UCSD-AML1 (cell line): ENCODE data around the gene RUNX1.

Experiments
- DNase-seq: peaks from one replicate; lab custom pipeline; 2025; ENCODE audit not compliant: unreplicated experiment; lab: John Stamatoyannopoulos, UW

Gene RUNX1

GRCh38 chr21:34768326-34768725, 280.8 kb downstream of the RUNX1 start:
- no peak for DNase-seq

- no peak for DNase-seq
These were observed 282.2 kb downstream of the RUNX1 start for GRCh38 chr21:34766862-34767261.

- no peak for DNase-seq
These were observed 283.5 kb downstream of the RUNX1 start for GRCh38 chr21:34765619-34766018.

DNA sequence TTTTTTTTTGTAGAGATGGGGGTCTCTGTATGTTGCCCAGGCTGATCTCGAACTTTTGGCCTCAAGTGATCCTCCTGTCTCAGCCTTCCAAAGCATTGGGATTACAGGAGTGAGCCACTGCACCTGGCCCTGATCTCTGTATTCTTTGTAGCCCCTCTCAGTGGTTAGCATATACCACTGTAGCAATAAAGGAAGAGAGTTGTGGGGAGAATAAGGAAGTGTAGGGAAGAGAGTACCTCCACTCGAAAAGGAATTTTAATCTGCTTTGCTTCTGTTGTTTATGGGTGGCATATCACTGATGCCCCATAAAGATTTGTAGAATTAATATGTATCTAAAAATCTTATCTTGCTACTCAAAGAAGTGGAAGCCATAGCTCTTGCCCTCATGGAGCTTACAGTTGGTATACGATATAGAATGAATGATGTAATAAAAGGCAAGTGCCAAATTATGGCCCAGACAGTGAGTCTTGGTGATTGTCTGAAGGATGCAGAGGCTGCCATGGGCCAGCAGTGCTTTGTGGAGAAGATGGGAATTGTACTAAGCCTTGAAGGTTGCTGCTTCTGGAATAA, 284.3 kb downstream of the RUNX1 start:
- no peak for DNase-seq

- no peak for DNase-seq
These were observed 286.3 kb downstream of the RUNX1 start for GRCh38 chr21:34762786-34763185.

DNA sequence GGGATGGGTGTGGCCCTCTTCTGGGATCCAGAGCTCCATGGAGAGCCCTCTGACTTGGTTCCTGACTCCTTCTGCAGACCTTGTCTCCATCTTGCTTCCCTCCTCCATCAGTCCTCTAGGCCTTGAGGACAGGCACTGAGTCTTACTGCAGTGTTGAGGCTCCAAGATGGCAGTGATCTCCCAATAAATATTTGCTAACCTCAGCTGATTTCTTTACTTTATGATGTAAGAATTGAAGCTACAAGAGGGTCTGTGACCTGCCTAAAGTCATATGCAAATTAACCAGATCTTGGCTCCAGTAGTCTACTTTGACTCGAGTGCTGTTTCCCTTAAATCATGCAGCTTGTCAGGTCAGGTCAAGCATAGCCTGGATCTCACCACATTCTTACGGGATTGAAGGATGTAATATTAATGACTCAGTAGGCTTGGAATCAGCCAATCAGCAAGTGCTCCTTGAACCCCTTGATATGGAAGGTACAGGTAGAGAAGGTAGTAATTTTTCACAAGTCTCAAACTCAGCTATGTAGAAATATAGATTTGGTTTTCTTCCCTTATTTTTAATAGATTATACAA, 287.3 kb downstream of the RUNX1 start:
- no peak for DNase-seq

GRCh38 chr21:34754690-34755647, 294.1 kb downstream of the RUNX1 start:
- DNase-seq, result no peak

DNA sequence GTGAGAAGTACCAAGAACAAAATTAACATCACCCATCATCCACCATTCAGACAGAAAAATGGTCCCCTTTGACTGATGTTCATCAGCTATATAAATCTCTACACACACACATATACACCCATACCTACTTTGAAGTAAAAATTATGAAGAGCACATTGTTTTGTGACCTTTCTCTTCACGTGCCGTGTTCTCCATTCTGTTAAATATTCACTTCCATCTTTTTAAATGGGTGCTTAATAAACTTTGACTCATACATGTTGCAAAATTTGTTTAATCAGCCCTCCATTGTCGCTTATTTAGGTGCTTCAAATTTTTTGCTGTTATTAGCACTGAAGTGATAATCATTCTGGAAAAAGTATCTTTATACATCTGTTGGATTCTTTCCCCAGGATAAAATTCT, 300.2 kb downstream of the RUNX1 start:
- no peak for DNase-seq

DNA sequence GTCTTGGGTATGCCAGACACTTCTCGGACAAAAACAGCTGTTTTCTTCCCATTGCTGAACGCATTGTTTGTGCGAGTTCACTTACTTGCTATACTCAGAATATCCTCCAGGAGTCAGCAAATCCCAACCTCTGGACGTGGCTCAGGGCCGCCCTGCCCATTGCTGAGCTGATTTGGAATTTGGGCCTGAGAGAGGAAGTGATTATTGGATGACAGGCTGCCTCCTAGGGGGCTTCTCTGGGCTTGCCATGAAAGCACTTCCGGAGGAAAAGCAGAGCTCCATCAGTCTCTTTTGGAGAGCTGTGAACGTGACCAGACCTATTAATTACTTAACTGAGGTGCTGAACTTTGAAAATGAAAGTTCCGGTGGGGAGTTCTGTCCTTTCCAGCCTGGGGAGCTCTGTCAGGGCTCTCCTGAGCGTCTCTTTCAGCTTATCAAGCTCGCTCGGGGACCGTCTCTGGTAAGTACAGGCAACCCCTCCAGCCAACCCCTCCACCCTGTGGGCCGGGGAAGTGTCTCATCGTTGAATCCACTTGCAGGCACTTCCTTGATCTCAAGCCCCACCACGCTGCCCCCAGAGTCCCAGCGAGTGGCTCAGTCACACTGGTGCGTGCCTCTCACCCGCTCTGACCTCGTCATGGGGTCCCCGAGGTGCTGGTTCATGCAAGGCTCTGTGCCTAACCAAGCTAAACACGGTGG, 303.4 kb downstream of the RUNX1 start:
- DNase-seq, result peak; percentile 73

GRCh38 chr21:34744801-34745200, 304.3 kb downstream of the RUNX1 start:
- DNase-seq, result no peak

GRCh38 chr21:34743831-34744230, 305.3 kb downstream of the RUNX1 start:
- no peak for DNase-seq

DNA sequence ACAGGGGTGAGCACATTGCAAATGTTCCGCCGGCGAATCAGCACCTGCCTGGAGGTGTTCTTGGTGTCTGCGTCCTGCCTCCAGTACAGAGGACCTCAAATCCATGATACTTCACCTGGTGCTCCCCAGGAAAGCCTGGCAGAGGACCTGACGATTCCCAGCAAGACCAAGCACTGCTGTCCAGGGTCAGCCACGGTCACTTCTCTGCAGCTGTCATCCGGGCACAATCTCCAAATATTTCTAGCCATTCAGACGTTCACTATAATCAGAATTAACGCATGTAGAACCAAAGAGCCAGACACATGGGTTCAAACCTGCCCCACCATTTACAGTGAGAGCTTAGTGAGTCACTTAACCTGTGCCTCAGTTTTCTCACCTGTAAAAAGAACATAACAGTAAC, 305.8 kb downstream of the RUNX1 start:
- DNase-seq, result no peak

DNA sequence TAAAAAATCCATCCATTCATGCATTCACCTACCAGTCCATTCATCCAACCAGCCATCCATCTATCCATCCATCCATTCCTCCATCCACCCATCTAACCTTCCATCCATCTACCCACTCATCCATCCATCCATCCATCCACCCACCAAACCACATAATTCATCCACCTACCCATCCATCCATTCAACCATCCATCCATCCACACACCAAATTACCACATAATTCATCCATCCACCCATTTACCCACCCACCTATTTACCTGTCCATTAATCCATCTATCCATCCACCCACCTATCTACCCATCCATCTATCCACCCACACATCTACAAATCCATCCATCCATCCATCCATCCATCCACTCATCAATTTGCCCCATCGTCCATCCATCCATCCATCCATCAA, 308.9 kb downstream of the RUNX1 start:
- DNase-seq, result no peak
